CD14-positive monocyte (primary cell): ENCODE data around the gene CLDN9. TPM values are rescaled to one million over a fixed set of nuclear protein-coding genes. Genes with fewer than 3 reads are reported as not detected.

Experiments
- DNase-seq, 3 donors: peaks; one replicate each; pipeline ENCODE4 v3.0.0-alpha.2; 2011 to 2022
- H2AFZ ChIP-seq: 2 replicates; pipeline ENCODE4 v1.6.0; 2012; ENCODE audit warnings: mild to moderate bottlenecking, low read depth, low read length, inconsistent platforms; ENCODE audit not compliant: insufficient read depth, poor library complexity, severe bottlenecking
- H3K27ac ChIP-seq, 2 donors: 1 replicate in 1 of 2; 2 replicates in 1 of 2; pipeline ENCODE4 v1.5.1; 2012 to 2013; ENCODE audit warnings: low read length in 2 of 2, control low read depth in 1 of 2, inconsistent platforms in 1 of 2, low read depth in 1 of 2, mild to moderate bottlenecking in 1 of 2
- H3K27me3 ChIP-seq, 2 donors: one replicate each; pipeline versions ENCODE4 v1.6.0 to v1.6.1; 2011 to 2013; ENCODE audit warnings: low read length in 2 of 2; ENCODE audit not compliant: control insufficient read depth in 2 of 2, insufficient read depth in 2 of 2
- H3K36me3 ChIP-seq, 2 donors: replicated peaks in 1 of 2; 1 replicate in 1 of 2; 2 replicates in 1 of 2; pipeline versions ENCODE4 v1.5.1 to v1.6.1; 2012 to 2013; ENCODE audit warnings: low read length in 2 of 2, control low read depth in 1 of 2, inconsistent platforms in 1 of 2, mild to moderate bottlenecking in 1 of 2; ENCODE audit not compliant: insufficient read depth in 2 of 2, control insufficient read depth in 1 of 2
- H3K4me1 ChIP-seq, 2 donors: 1 replicate in 1 of 2; 2 replicates in 1 of 2; pipeline versions ENCODE4 v1.5.1 to v1.6.1; 2012 to 2013; ENCODE audit warnings: low read length in 2 of 2, control low read depth in 1 of 2, inconsistent platforms in 1 of 2, mild to moderate bottlenecking in 1 of 2, moderate library complexity in 1 of 2; ENCODE audit not compliant: insufficient read depth in 2 of 2, control insufficient read depth in 1 of 2
- H3K4me2 ChIP-seq: replicated peaks from 2 replicates; pipeline ENCODE3; 2012; ENCODE audit warnings: low read length, moderate library complexity, mild to moderate bottlenecking; ENCODE audit not compliant: poor library complexity, severe bottlenecking; ENCODE audit errors: extremely low read depth
- H3K4me3 ChIP-seq, 3 experiments: fragments of 200-600 bp in 1 of 3; sonication (generic) in 1 of 3; replicated peaks in 1 of 3; 1 replicate in 2 of 3; 2 replicates in 1 of 3; pipeline ENCODE4 v1.5.1; 2011 to 2013; ENCODE audit warnings: low read length in 3 of 3, mild to moderate bottlenecking in 3 of 3, control low read depth in 2 of 3, low read depth in 2 of 3, inconsistent platforms in 1 of 3, moderate library complexity in 1 of 3
- H3K79me2 ChIP-seq: 2 replicates; pipeline ENCODE4 v1.6.0; 2012; ENCODE audit warnings: mild to moderate bottlenecking, control low read depth, inconsistent platforms, low read length, moderate library complexity; ENCODE audit not compliant: insufficient read depth
- H3K9ac ChIP-seq: 2 replicates; pipeline ENCODE4 v1.6.0; 2017; ENCODE audit warnings: low read length, mild to moderate bottlenecking; ENCODE audit not compliant: insufficient read depth, poor library complexity, severe bottlenecking
- H3K9me3 ChIP-seq, 2 donors: replicated peaks in 1 of 2; 1 replicate in 1 of 2; 2 replicates in 1 of 2; pipeline versions ENCODE4 v1.5.1 to v1.6.1; 2012 to 2013; ENCODE audit warnings: low read length in 2 of 2, control low read depth in 1 of 2; ENCODE audit not compliant: control insufficient read depth in 1 of 2, insufficient read depth in 1 of 2
- H4K20me1 ChIP-seq: 2 replicates; pipeline ENCODE4 v1.6.0; 2012; ENCODE audit warnings: mild to moderate bottlenecking, low read length, control low read depth, moderate library complexity; ENCODE audit not compliant: insufficient read depth
- H3K27ac Mint-ChIP-seq, 7 donors: one replicate each; pipeline ENCODE4 v1.8.0; 2020; ENCODE audit warnings: mild to moderate bottlenecking in 7 of 7, mixed read lengths in 7 of 7, moderate library complexity in 6 of 7, inconsistent platforms in 2 of 7
- H3K27me3 Mint-ChIP-seq, 3 donors: one replicate each; pipeline ENCODE4 v1.8.0; 2021 to 2022; ENCODE audit warnings: low read depth in 3 of 3, mild to moderate bottlenecking in 3 of 3, mixed read lengths in 3 of 3, moderate library complexity in 3 of 3, inconsistent platforms in 1 of 3
- H3K36me3 Mint-ChIP-seq, 2 donors: one replicate each; pipeline ENCODE4 v1.8.0; 2020; ENCODE audit warnings: mixed read lengths in 2 of 2, inconsistent platforms in 1 of 2, mild to moderate bottlenecking in 1 of 2
- H3K4me1 Mint-ChIP-seq: one replicate; pipeline ENCODE4 v1.8.0; 2020; ENCODE audit warnings: mild to moderate bottlenecking, mixed read lengths
- H3K4me3 Mint-ChIP-seq, 2 donors: one replicate each; pipeline ENCODE4 v1.8.0; 2020; ENCODE audit warnings: mild to moderate bottlenecking in 2 of 2, mixed read lengths in 2 of 2, moderate library complexity in 1 of 2
- H3K9me3 Mint-ChIP-seq, 7 donors: one replicate each; pipeline ENCODE4 v1.8.0; 2020 to 2022; ENCODE audit warnings: mixed read lengths in 7 of 7, mild to moderate bottlenecking in 6 of 7, moderate library complexity in 6 of 7, inconsistent platforms in 2 of 7
- whole genome bisulfite sequencing: methylation state at CpG from one replicate; pipeline ENCODE4 v1.1.5; 2013; ENCODE audit warnings: missing lambda C conversion rate; ENCODE audit not compliant: insufficient coverage; 5-methylcytosine and 5-hydroxymethylcytosine counted together
- intact Hi-C, 2 donors: fragments of 100-400 bp; cut with micrococcal nuclease; formaldehyde crosslinking; loops; one replicate each; pipeline versions ENCODE4 v1.15.0 to v1.15.1; 2023
- polyA plus RNA-seq, 3 donors: library from polyadenylated mRNA; depleted of rRNA in 1 of 3; unstranded in 2 of 3; stranded (reverse) in 1 of 3; fragments of 300-500 nt in 2 of 3; fragments of >200 nt in 1 of 3; fragmentation: Illumina TruSeq in 2 of 3; gene quantifications; 1 replicate in 2 of 3; 2 replicates in 1 of 3; pipeline ENCODE4 v1.2.3, GENCODE V29; 2012 to 2021
- TF ChIP-seq, protein P1 (sequence below): fragments of 200-600 bp; IDR thresholded peaks from one replicate; pipeline ENCODE4 v1.8.0; 2022; ENCODE audit warnings: antibody characterized with exemption, mild to moderate bottlenecking

The CLDN9 gene
- polyA plus RNA-seq, 3 donors = 2.1 TPM; not detected in 2

DNA sequence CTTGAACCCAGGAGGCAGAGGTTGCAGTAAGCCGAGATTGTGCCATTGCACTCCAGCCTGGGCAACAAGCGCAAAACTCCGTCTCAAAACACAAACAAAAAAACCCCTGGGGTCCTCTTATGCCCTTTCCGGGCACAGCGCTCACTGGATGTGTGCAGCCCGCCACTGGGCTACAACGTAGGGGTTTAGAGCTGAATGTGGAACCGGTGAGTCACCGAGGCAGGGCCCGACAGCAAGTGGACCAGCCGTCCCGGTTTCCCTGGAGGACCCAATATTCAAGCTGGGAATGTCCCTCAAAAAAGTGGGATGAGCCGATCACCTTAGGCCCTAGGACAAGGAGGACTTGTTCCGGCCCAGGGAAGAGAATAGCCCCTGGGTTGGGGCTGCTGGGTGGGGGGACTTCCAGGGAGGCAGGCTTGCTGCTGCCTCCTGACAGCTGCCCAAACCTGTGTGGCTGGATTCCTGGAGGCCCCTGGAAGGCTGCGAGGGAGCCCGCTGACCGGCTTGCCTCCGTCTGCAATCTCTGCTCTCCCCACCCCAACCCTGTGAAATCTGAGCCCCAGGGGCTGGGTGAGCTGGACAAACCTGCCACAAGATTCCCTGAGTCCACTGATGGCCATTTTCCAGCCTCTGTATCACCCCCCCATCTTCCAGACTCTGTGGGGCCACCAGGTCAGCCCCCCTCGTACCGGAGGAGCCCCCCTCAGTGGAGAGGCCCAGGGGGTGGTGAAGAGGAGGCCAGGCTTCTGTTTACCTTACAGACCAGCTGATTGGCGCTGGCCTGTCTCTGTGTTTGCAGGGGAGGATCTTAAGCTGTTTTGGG, 2.9 kb upstream of the CLDN9 start:
- H3K9ac ChIP-seq = no peak overlapping the region
- H3K27me3 ChIP-seq = peaks cover 0 to 30% of the 10 kb centered on the region in 2 donors
- Mint-ChIP-seq H3K9me3 (peaks cover 0 to 4% (median 0%) of the 10 kb centered on the region in 7 donors), H3K36me3 (peaks cover 5 to 6% of the 10 kb centered on the region in 2 donors), H3K4me1 (peaks cover 51% of the 10 kb centered on the region), H3K27me3 (peaks cover 28 to 46% (median 30%) of the 10 kb centered on the region in 3 donors), H3K4me3 (no peak overlapping the region), H3K27ac (no peak overlapping the region)
- H3K27ac ChIP-seq = no peak overlapping the region
- no peaks in the 10 kb centered on the region for H4K20me1 ChIP-seq
- no peak for DNase-seq
- H3K4me3 ChIP-seq = no peak overlapping the region
- no peaks in the 10 kb centered on the region for H3K36me3 ChIP-seq
- no peak overlapping the region for H2AFZ ChIP-seq
- peaks cover 48 to 54% of the 10 kb centered on the region in 2 donors for H3K4me1 ChIP-seq
- H3K79me2 ChIP-seq = no peaks in the 10 kb centered on the region
- intact Hi-C loops = no loop called here
- no peak overlapping the region for H3K4me2 ChIP-seq
- WGBS = 96% methylated on average over 16 of the region's 21 CpGs
- TF ChIP-seq, protein P1, sequence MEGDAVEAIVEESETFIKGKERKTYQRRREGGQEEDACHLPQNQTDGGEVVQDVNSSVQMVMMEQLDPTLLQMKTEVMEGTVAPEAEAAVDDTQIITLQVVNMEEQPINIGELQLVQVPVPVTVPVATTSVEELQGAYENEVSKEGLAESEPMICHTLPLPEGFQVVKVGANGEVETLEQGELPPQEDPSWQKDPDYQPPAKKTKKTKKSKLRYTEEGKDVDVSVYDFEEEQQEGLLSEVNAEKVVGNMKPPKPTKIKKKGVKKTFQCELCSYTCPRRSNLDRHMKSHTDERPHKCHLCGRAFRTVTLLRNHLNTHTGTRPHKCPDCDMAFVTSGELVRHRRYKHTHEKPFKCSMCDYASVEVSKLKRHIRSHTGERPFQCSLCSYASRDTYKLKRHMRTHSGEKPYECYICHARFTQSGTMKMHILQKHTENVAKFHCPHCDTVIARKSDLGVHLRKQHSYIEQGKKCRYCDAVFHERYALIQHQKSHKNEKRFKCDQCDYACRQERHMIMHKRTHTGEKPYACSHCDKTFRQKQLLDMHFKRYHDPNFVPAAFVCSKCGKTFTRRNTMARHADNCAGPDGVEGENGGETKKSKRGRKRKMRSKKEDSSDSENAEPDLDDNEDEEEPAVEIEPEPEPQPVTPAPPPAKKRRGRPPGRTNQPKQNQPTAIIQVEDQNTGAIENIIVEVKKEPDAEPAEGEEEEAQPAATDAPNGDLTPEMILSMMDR = no peak
- H3K9me3 ChIP-seq = no peaks in the 10 kb centered on the region

DNA sequence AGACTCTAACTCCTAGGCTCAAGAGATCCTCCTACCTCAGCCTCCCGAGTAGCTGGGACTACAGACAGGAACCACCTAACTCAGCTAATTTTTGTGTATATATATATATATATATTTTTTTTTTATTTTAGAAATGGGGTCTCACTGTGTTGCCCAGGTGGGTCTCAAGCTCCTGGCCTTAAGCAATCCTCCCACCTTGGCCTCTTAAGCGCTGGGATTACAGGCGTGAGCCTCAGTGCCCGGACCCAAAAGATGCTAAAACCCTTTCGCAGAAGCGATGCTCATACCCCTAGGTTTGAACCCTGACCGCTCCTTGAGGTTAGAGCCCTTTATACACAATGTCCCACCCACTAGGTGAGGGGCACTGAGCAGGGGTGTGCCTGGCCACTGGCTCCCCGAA, 2.2 kb upstream of the CLDN9 start:
- Histone ChIP-seq H3K9ac (no peak overlapping the region), H3K4me2 (no peak overlapping the region), H3K36me3 (no peaks in the 10 kb centered on the region), H3K4me3 (no peak overlapping the region), H3K9me3 (no peaks in the 10 kb centered on the region), H2AFZ (no peak overlapping the region), H3K27me3 (peaks cover 0 to 31% of the 10 kb centered on the region in 2 donors), H3K79me2 (no peaks in the 10 kb centered on the region), H3K27ac (no peak overlapping the region), H3K4me1 (peaks cover 41 to 47% of the 10 kb centered on the region in 2 donors), H4K20me1 (no peaks in the 10 kb centered on the region)
- H3K27me3 Mint-ChIP-seq = peaks cover 28 to 41% (median 31%) of the 10 kb centered on the region in 3 donors
- TF ChIP-seq, protein P1 = no peak
- peaks cover 5 to 6% of the 10 kb centered on the region in 2 donors for H3K36me3 Mint-ChIP-seq
- 97% methylated on average over 6 of the region's 8 CpGs for WGBS
- peaks cover 46% of the 10 kb centered on the region for H3K4me1 Mint-ChIP-seq
- H3K27ac Mint-ChIP-seq = no peak overlapping the region
- no peak for DNase-seq
- intact Hi-C loops = no loop called here
- H3K4me3 Mint-ChIP-seq = no peak overlapping the region
- peaks cover 0 to 2% (median 0%) of the 10 kb centered on the region in 7 donors for H3K9me3 Mint-ChIP-seq
